ENCODE data around the gene GPRIN1.

GRCh38 chr5:176611435-176611834 lies 1.5 kb upstream of the GPRIN1 start:
- TF ChIP-seq CTCF (IDR thresholded peaks at IDR 0.05): no peak
- TF ChIP-seq GABPA (IDR thresholded peaks at IDR 0.05; ENCODE audit: low read depth): no peak
- TF ChIP-seq SIN3A (IDR thresholded peaks at IDR 0.05; ENCODE audit: borderline replicate concordance, low read depth, low read length): peak; percentile 64; the same call in 1 of the 2 replicates
- no peak for TF ChIP-seq EZH2phosphoT487 (IDR thresholded peaks at IDR 0.05; ENCODE audit: borderline replicate concordance, low read depth)
- no peak for TF ChIP-seq NFIC (IDR thresholded peaks at IDR 0.05; ENCODE audit: borderline replicate concordance)
- TF ChIP-seq POLR2AphosphoS5 (IDR thresholded peaks at IDR 0.05; ENCODE audit: low read depth, low read length): no peak
- TF ChIP-seq TAF1 (IDR thresholded peaks at IDR 0.05; ENCODE audit: borderline replicate concordance, low read depth, low read length): no peak
- no peak for TF ChIP-seq MXI1 (IDR thresholded peaks at IDR 0.05; ENCODE audit: low read depth, low read length)
- peak; percentile 99 for TF ChIP-seq REST (IDR thresholded peaks at IDR 0.05; ENCODE audit: low read depth, low read length)
- TF ChIP-seq EP300 (IDR thresholded peaks at IDR 0.05; ENCODE audit: borderline replicate concordance in 1 of 2, low read depth in 1 of 2, low read length in 1 of 2): no peak
- TF ChIP-seq ZBTB33 (IDR thresholded peaks at IDR 0.05; ENCODE audit: borderline replicate concordance, low read depth): no peak
- 0 out of 2 replicates have a peak, but pooled peaks have one; percentile 17 for TF ChIP-seq MAX (IDR thresholded peaks at IDR 0.05; ENCODE audit: low read depth)
